GM19463 (cell line): ENCODE results near the gene TLCD5.
A peak's percentile ranks its signal among the peaks of the same experiment; 100 is the strongest.

ENCODE experiments used
- ATAC-seq: cut with Tn5 transposase; IDR thresholded peaks from one replicate; pipeline ENCODE4 v1.9.1; 2021; ENCODE audit warnings: mild to moderate bottlenecking, moderate library complexity; ENCODE audit not compliant: unreplicated experiment

Gene TLCD5

GRCh38 chr11:120324932-120325810, at the start of gene TLCD5:
TLCD5 (plus strand) TSS chr11:120325299; CDS start chr11:120327442, 2,143 bp downstream.
- peak; percentile 71 for ATAC-seq

DNA sequence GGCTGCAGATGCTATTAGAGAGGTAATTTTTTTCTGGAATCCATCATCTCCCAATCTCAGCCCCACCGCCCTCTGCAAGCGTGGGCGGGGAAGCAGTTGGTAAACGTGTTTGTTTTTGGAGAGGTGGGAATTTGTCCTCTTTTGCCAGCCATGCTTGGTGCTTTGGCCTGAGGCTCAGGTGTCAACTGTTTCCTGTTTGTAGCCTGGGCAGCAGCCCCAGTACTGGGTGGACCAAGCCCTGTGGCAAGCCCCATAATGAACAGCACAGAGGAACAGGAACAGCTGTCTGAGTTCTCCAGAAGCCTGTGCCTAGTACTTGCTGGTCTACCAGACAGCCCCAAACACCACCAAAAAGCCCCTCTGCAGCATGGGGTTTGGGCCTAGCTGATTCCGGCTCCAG, 45.6 kb upstream of the TLCD5 start:
- no peak for ATAC-seq

DNA sequence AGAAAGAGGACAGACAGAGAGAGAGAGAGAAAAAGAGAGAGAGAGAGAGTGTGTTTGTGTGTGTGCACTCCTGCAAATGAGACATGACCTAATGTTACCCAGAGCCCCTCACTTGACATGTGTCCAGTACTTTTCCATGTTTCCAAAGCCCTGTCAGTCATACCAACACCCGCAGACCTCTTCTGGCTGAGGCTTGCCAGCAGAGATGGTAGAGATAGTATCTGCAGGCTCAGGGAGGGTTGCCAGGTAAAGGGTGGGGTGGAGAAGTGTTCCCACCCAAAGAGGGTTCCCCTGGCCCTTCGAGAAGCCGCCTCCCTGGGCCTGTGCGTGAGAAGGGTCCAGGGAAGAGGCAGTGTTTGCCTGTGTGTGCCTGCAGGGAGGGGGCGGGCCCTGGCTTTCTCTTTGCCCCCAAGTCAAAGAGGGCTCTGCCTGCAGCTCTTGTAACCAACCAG, 44.5 kb upstream of the TLCD5 start:
- ATAC-seq = no peak

DNA sequence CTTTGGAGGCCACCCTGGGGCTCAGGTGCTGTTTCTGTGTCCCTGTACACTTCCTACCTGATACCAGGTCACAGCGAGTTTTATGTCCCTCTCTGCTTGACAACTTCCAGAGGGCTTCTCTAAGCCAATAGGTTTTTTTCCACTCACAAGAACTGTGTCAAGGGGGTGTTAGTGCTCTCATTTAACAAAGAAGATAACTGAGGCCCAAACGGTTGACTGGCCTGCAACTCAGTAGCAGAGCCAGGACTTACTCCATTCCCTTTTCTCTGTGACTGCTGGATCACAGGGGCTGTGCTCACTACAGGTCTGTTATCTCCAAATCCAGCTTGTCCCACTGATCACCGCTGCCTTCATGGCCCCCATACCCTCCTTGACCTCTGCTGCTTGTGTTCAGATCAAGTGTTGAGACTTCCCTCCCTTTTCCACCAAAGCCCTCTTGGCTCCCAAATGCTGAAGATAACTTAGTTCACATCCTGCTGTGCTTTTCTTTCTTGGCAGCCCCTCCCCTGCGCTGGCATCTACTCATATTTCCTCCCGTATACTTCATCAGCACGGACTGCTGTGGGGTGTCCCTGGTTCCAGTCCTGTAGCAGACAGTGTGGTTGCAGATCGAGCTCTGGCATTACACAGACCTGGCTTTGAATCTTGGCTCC, 43.8 kb upstream of the TLCD5 start:
- ATAC-seq = no peak

DNA sequence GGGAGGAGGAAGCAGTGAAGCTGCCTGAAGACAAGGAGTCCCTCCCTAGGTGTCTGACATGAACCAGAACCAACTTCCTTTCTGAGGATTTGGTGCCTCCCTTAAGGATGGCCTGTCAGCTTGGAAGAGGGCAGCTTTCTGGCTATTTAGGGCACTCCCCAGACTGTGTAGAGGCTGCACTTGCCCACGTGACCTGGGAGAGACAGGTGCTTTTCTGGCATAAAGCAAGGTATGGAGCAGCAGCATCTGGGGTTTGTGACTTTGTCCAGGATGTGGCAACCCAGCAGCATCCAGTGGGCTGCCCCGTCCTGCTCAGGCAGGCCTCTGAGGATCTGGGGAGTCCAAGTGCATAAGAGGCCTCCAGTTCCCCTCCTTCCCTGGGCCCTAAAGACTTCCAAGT, 42.0 kb upstream of the TLCD5 start:
- ATAC-seq = no peak

DNA sequence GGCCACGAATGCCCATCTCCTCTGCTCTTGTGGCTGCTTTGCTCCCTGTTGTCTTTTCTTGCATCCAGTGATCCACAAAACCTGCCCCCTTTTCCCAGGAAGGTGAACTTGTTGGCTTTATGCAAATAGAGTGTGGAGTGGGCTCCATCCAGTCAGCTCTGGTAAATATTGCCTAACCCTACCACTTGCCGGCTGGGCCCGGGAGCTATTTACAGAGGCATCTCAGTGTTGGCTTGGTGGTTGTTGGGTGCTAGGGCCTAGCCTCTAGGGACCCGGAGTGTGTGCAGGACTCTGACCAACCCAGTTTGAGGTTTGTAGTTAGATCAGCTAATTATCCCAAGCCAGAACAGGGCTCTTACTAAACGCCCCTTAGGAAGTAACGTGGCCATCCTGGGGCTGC, 40.8 kb upstream of the TLCD5 start:
- ATAC-seq = no peak

DNA sequence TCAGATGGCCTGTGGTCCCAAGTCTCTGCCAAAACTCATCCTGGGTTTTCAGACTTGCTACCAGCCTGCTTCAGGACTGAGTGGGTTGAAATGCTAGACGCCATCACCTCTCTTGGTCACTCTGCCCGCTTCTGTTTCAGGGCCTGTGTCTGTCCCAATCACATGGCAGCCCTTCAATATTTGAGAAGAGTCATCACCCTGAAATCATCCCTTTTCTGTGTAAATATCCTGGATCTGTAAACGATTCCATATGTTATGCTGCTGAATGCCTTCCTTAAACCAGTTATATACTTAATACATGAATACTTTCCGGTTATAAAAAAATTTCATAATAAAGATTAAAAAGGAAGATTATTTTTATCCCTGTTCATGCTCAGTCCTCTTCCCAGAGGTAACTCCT, 39.8 kb upstream of the TLCD5 start:
- ATAC-seq = no peak

GRCh38 chr11:120288021-120288420, 37.1 kb upstream of the TLCD5 start:
- no peak for ATAC-seq

DNA sequence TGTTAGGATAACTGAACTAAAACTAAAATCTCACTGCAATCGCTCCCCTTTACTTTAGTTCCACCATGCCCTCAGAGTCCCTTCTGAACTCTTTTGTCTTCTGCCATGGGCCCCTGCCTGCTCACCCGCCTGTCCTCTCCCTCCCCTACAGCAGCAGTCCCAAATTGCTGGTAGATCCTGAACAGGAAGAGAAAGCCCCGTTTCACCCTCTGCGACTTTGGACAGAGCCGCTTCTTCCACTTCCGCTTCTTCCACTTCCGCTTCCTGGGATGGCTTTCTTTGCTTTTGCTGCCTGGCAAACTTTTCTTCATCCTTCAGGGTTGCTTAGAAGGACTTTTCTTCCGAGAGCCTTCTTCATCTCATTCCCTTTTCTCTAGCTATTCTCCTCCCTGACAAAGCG, 35.7 kb upstream of the TLCD5 start:
- no peak for ATAC-seq

GRCh38 chr11:120290956-120291355, 34.1 kb upstream of the TLCD5 start:
- ATAC-seq = no peak

DNA sequence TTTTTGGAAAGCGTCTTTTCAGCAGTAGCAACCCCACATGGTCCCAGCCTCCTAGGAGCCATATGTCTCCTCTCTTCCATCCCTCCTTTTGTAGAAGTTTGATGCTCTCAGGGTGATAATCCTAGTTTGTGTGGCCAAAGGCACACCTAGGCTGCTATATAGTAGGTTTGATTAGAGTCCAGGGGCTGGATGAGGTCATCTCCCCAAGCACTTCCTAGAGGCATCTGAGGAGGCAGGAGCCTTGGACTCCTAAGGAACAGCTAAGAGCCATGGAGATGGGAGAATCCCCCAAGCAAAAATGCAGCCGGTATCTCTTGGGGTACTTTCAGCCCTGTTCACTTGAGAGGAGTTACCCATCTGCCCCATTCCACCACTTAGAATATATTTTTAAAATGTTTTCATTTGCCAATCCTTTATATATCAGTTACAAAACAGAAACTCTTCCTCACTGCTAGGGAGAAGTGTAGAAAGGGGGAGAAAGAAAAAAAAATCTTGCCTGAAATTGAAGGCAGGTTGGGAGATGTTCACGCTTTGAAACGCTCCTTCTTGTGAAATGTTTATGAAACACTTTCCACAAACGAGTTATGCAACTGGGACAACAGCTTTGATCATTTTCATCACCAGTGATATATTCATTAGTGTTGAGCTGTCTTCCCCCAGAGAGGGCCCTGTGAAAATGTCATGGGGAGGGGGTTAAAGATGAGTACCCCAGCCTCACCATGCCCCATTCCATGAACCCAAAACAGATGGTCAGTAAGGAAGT, 31.9 kb upstream of the TLCD5 start:
- ATAC-seq = no peak

DNA sequence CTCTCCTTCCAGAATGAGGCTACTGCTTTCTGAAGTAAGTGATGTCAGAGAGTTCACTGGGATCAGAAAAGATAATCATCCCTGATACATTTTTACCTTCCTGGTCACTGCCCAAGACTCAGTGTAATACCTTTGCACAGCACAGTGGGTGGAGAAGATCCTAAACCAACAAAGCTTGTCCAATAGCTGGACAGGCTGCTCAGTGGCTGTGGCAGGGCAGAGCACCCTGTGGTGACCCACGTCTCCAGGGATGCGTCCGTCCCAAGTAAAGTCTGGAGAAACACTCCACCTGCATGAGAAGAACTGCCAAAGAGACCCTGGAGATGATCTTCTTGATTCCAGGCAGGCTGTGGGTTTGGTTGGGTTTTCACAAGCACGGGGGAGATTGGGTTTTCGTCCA, 31.0 kb upstream of the TLCD5 start:
- no peak for ATAC-seq

DNA sequence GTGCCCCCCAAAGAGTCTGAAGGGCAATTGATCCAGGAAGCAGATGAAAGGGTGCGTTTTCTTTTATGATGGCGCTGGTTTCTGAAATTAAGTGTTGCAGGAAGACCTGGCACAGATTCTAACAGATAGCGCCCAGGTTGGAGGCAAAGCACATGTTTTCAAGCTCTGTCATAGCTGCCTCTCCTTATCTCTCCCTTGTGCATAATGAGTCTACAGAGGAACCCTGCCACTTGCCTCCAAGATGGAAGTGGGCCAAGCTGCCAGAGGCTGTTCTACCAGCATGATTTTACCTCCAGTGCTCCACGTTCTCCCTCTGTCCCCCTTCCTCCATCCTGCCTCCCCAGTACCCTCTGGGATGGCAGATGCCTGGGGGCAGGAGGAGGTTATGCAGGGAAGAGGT, 30.0 kb upstream of the TLCD5 start:
- ATAC-seq = no peak

DNA sequence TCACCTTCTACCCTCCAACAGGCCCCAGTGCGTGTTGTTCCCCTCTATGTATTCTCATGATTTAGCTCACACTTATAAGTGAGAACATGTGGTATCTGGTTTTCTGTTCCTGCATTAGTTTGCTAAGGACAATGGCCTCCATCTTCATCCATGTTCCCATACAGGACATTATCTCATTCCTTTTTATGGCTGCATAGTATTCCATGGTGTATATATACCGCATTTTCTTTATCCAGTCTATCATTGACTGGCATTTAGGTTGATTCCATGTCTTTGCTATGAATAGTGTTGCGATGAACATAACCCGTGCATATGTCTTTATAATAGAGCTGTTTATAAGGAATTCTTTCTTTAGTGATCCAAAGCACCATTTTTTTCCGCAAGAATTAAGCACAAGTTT, 28.5 kb upstream of the TLCD5 start:
- ATAC-seq = no peak

- no peak for ATAC-seq
Observed at GRCh38 chr11:120298461-120298860, 26.6 kb upstream of the TLCD5 start.

GRCh38 chr11:120302001-120302805, 22.9 kb upstream of the TLCD5 start:
- no peak for ATAC-seq

GRCh38 chr11:120303004-120303637, 22.0 kb upstream of the TLCD5 start:
- ATAC-seq = peak; percentile 78

GRCh38 chr11:120304526-120304925, 20.6 kb upstream of the TLCD5 start:
- ATAC-seq = no peak

DNA sequence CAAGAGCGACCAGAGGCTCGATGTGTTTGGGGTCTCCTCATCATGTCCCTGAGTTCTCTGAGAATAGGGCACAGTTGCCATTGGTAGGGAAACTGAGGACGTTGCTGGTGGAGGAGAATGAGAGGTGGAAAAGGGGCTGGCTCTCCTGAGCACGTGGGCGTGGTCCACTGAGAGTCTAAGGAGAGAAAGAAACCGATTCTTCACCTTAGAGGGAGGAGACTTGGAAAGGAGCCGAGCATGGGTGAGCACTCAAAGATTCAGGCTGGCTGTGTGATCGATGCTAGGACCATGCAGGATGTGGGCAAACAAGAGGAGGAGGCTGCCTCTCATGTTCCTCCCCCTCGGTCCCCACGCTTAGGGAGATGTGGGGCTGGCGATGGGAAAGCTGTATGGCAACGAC, 19.8 kb upstream of the TLCD5 start:
- no peak for ATAC-seq

DNA sequence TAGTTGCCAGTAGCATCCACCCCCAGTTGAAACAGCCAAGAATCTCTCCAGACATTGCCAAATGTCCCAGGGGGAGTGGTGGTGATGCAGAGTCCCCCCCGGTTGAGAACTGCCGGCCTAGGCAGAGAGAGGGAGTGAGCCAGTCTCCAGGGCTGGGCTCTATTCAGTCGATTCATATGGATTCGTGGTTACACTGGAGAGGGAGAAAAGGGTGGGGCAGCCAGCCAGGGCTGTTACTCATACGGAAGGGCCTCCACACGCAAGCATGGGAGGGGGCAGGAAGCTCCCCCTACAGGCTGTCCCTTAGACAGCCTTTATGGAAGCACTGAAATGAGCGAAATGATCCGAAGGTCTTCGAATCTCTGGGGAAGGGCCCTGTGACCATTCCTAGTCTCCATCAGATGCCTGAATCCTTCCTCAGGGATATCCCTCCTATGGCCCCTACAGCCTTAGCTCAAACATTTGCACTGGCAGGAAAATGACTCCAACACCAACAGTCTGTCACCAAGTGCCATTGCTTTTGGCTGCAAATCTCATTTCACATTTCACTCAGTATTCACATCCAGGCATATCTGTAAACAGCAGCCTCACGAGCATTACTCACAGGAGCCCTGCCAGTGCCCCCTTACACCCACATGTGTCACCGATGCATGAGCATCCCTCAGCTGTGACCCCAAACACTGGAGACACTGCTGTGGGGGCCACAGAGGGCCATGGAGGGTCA, 18.4 kb upstream of the TLCD5 start:
- ATAC-seq = no peak
